Neural progenitor cell (in vitro differentiated cells): ENCODE results near the gene PHB1. TPM values are rescaled to one million over a fixed set of nuclear protein-coding genes. Genes with fewer than 3 reads are reported as not detected.

Source experiments
- DNase-seq: peaks from one replicate; pipeline ENCODE4 v3.0.0-alpha.2; 2016; ENCODE audit warnings: low spot score
- H2AFZ ChIP-seq: fragments of 200-600 bp; sonication (generic); replicated peaks from 2 replicates; pipeline ENCODE4 v1.6.1; 2016; ENCODE audit warnings: antibody characterized with exemption
- H3F3A ChIP-seq: fragments of 200-600 bp; sonication (generic); 2 replicates; pipeline ENCODE4 v1.6.1; 2016; ENCODE audit warnings: antibody characterized with exemption, low read depth
- H3K27ac ChIP-seq: fragments of 200-600 bp; sonication (generic); 2 replicates; pipeline ENCODE4 v1.5.1; 2016; ENCODE audit warnings: mild to moderate bottlenecking
- H3K27me3 ChIP-seq: fragments of 200-600 bp; sonication (generic); 2 replicates; pipeline ENCODE4 v1.6.1; 2016; ENCODE audit warnings: mild to moderate bottlenecking, moderate library complexity
- H3K36me3 ChIP-seq: fragments of 200-600 bp; sonication (generic); 2 replicates; pipeline ENCODE4 v1.5.1; 2016
- H3K4me1 ChIP-seq: fragments of 200-600 bp; sonication (generic); 2 replicates; pipeline ENCODE4 v1.6.1; 2016; ENCODE audit warnings: mixed run types
- H3K4me2 ChIP-seq: fragments of 200-600 bp; sonication (generic); 2 replicates; pipeline ENCODE4 v1.6.1; 2016
- H3K4me3 ChIP-seq: fragments of 200-600 bp; sonication (generic); 2 replicates; pipeline ENCODE4 v1.5.1; 2016
- H3K79me2 ChIP-seq: fragments of 200-600 bp; sonication (generic); 2 replicates; pipeline ENCODE4 v1.6.1; 2016; ENCODE audit warnings: low read depth
- H3K9ac ChIP-seq: fragments of 200-600 bp; sonication (generic); 2 replicates; pipeline ENCODE4 v1.6.1; 2016
- H3K9me3 ChIP-seq: fragments of 200-600 bp; sonication (generic); 2 replicates; pipeline ENCODE4 v1.5.1; 2016; ENCODE audit warnings: low read depth
- H4K20me1 ChIP-seq: fragments of 200-600 bp; sonication (generic); 2 replicates; pipeline ENCODE4 v1.6.1; 2016; ENCODE audit warnings: low read depth
- H3K27ac Mint-ChIP-seq: 3 replicates; pipeline ENCODE4 v1.8.0; 2021; ENCODE audit warnings: mixed read lengths
- H3K27me3 Mint-ChIP-seq: 2 replicates; pipeline ENCODE4 v1.8.0; 2022; ENCODE audit warnings: low read depth, mild to moderate bottlenecking, inconsistent platforms, moderate library complexity, mixed read lengths; ENCODE audit not compliant: insufficient read depth
- H3K36me3 Mint-ChIP-seq: 3 replicates; pipeline ENCODE4 v1.8.0; 2021; ENCODE audit warnings: mixed read lengths
- H3K4me1 Mint-ChIP-seq: 3 replicates; pipeline ENCODE4 v1.8.0; 2021; ENCODE audit warnings: mixed read lengths
- H3K4me3 Mint-ChIP-seq: 3 replicates; pipeline ENCODE4 v1.8.0; 2021; ENCODE audit warnings: mild to moderate bottlenecking, moderate library complexity, mixed read lengths
- H3K9me3 Mint-ChIP-seq: 3 replicates; pipeline ENCODE4 v1.8.0; 2020; ENCODE audit warnings: mixed read lengths
- CTCF ChIP-seq: fragments of 200-600 bp; sonication (generic); IDR thresholded peaks from 2 replicates; pipeline ENCODE4 v1.5.1; 2017; ENCODE audit warnings: antibody characterized with exemption, mild to moderate bottlenecking
- EZH2 ChIP-seq: fragments of 200-600 bp; sonication (generic); IDR thresholded peaks from 2 replicates; pipeline ENCODE4 v1.6.1; 2017; ENCODE audit warnings: antibody characterized with exemption, mild to moderate bottlenecking, moderate library complexity
- EZH2phosphoT487 ChIP-seq: fragments of 200-600 bp; sonication (generic); IDR thresholded peaks from 2 replicates; pipeline ENCODE4 v1.6.1; 2017; ENCODE audit warnings: antibody characterized with exemption
- total RNA-seq: library from RNA; depleted of rRNA; stranded (reverse); fragments of >200 nt; gene quantifications from 2 replicates; pipeline ENCODE4 v1.2.3, GENCODE V29; 2015; ENCODE audit warnings: low replicate concordance

The PHB1 gene
- total RNA-seq, 1 donor from 2014 or later = 126 TPM

GRCh38 chr17:49401971-49402611 is 12.6 kb downstream of the PHB1 start:
- TF ChIP-seq EZH2phosphoT487 (no peak), CTCF (no peak), EZH2 (no peak)
- peak overlapping the region; percentile 78 for H3K27ac ChIP-seq
- Mint-ChIP-seq H3K36me3 (peaks cover 14% of the 10 kb centered on the region), H3K4me1 (peaks cover 17% of the 10 kb centered on the region), H3K4me3 (no peak overlapping the region), H3K9me3 (no peaks in the 10 kb centered on the region), H3K27ac (no peak overlapping the region), H3K27me3 (peaks cover 2% of the 10 kb centered on the region)
- H2AFZ ChIP-seq = no peak overlapping the region
- DNase-seq = peak; percentile 23
- H3K36me3 ChIP-seq = peaks cover 11% of the 10 kb centered on the region
- peaks cover 25% of the 10 kb centered on the region for H3F3A ChIP-seq
- H3K4me1 ChIP-seq = peaks cover 15% of the 10 kb centered on the region
- H4K20me1 ChIP-seq = peaks cover 7% of the 10 kb centered on the region
- H3K27me3 ChIP-seq = no peaks in the 10 kb centered on the region
- H3K79me2 ChIP-seq = no peaks in the 10 kb centered on the region
- no peaks in the 10 kb centered on the region for H3K9me3 ChIP-seq
- no peak overlapping the region for H3K4me3 ChIP-seq
- peak overlapping the region; percentile 34 for H3K9ac ChIP-seq
- H3K4me2 ChIP-seq = peak overlapping the region; percentile 35

GRCh38 chr17:49399995-49400394 is 14.7 kb downstream of the PHB1 start:
- TF ChIP-seq EZH2phosphoT487 = no peak
- TF ChIP-seq EZH2 = no peak
- TF ChIP-seq CTCF = no peak
- Histone ChIP-seq H3K79me2 (no peaks in the 10 kb centered on the region), H3K9ac (no peak overlapping the region), H3K27ac (peak overlapping the region; percentile 46), H2AFZ (no peak overlapping the region), H3K27me3 (no peaks in the 10 kb centered on the region), H4K20me1 (peaks cover 7% of the 10 kb centered on the region), H3F3A (peaks cover 25% of the 10 kb centered on the region), H3K4me2 (no peak overlapping the region), H3K9me3 (no peaks in the 10 kb centered on the region), H3K36me3 (no peaks in the 10 kb centered on the region), H3K4me1 (peaks cover 15% of the 10 kb centered on the region), H3K4me3 (no peak overlapping the region)
- no peaks in the 10 kb centered on the region for H3K9me3 Mint-ChIP-seq
- H3K4me1 Mint-ChIP-seq = peaks cover 18% of the 10 kb centered on the region
- H3K4me3 Mint-ChIP-seq = no peak overlapping the region
- peaks cover 5% of the 10 kb centered on the region for H3K36me3 Mint-ChIP-seq
- peaks cover 3% of the 10 kb centered on the region for H3K27me3 Mint-ChIP-seq
- H3K27ac Mint-ChIP-seq = no peak overlapping the region
- no peak for DNase-seq

GRCh38 chr17:49397586-49397985 is 17.1 kb downstream of the PHB1 start:
- peaks cover 8% of the 10 kb centered on the region for H3K4me1 ChIP-seq
- peaks cover 7% of the 10 kb centered on the region for H4K20me1 ChIP-seq
- no peaks in the 10 kb centered on the region for H3K9me3 Mint-ChIP-seq
- no peaks in the 10 kb centered on the region for H3K9me3 ChIP-seq
- no peak overlapping the region for H3K9ac ChIP-seq
- H3K4me2 ChIP-seq = no peak overlapping the region
- no peak overlapping the region for H2AFZ ChIP-seq
- H3K36me3 Mint-ChIP-seq = no peaks in the 10 kb centered on the region
- H3K79me2 ChIP-seq = no peaks in the 10 kb centered on the region
- no peaks in the 10 kb centered on the region for H3K36me3 ChIP-seq
- H3K4me3 ChIP-seq = no peak overlapping the region
- no peak for DNase-seq
- H3K27ac ChIP-seq = no peak overlapping the region
- H3K27me3 ChIP-seq = no peaks in the 10 kb centered on the region
- no peak overlapping the region for H3K4me3 Mint-ChIP-seq
- H3K27ac Mint-ChIP-seq = no peak overlapping the region
- peaks cover 3% of the 10 kb centered on the region for H3K27me3 Mint-ChIP-seq
- H3K4me1 Mint-ChIP-seq = peaks cover 12% of the 10 kb centered on the region
- TF ChIP-seq EZH2phosphoT487 (no peak), EZH2 (no peak), CTCF (no peak)
- H3F3A ChIP-seq = peaks cover 18% of the 10 kb centered on the region
